CD4-positive, alpha-beta T cell (primary cell): Measurements from ENCODE around the gene GLG1. TPM values are rescaled to one million over a fixed set of nuclear protein-coding genes. Genes with fewer than 3 reads are reported as not detected.

Experiments
- ATAC-seq: fragments of 200-7000 bp; cut with Tn5 transposase; one replicate; pipeline ENCODE4 v1.10.0; 2022; ENCODE audit warnings: mild to moderate bottlenecking; ENCODE audit not compliant: poor library complexity
- CTCF ChIA-PET: fragments of 350-600 bp; sonication (Branson Sonifier 250); formaldehyde crosslinking; loops from one replicate; lab custom pipeline; 2021; ENCODE audit warnings: antibody characterized with exemption, inconsistent platforms; lab: Charles Lee
- POLR2A ChIA-PET: fragments of 350-600 bp; sonication (Branson Sonifier 250); formaldehyde crosslinking; loops from one replicate; lab custom pipeline; 2021; ENCODE audit warnings: antibody characterized with exemption, inconsistent platforms; lab: Charles Lee
- DNase-seq, 14 experiments: peaks; one replicate each; pipeline ENCODE4 v3.0.0-alpha.2; 2013 to 2020; ENCODE audit warnings: mixed read lengths in 2 of 14
- H3K27ac ChIP-seq, 2 donors: one replicate each; pipeline versions ENCODE4 v1.5.1 to v1.7.0; 2013; ENCODE audit warnings: low read length in 2 of 2, low read depth in 1 of 2, mild to moderate bottlenecking in 1 of 2
- H3K27me3 ChIP-seq, 2 experiments: 1 replicate in 1 of 2; 2 replicates in 1 of 2; pipeline versions ENCODE4 v1.6.1 to v1.7.0; 2013; ENCODE audit warnings: low read length in 2 of 2, control low read depth in 1 of 2, mild to moderate bottlenecking in 1 of 2, moderate library complexity in 1 of 2; ENCODE audit not compliant: insufficient read depth in 2 of 2, control insufficient read depth in 1 of 2
- H3K36me3 ChIP-seq: one replicate; pipeline ENCODE4 v1.6.1; 2013; ENCODE audit warnings: low read length, control low read depth; ENCODE audit not compliant: insufficient read depth
- H3K4me1 ChIP-seq: one replicate; pipeline ENCODE4 v1.6.1; 2013; ENCODE audit warnings: low read length, control low read depth; ENCODE audit not compliant: insufficient read depth
- H3K4me3 ChIP-seq: one replicate; pipeline ENCODE4 v1.5.1; 2013; ENCODE audit warnings: mild to moderate bottlenecking, low read length, moderate library complexity
- H3K9me3 ChIP-seq, 2 experiments: 1 replicate in 1 of 2; 2 replicates in 1 of 2; pipeline versions ENCODE4 v1.6.1 to v1.7.0; 2013; ENCODE audit warnings: low read length in 2 of 2, mild to moderate bottlenecking in 2 of 2, control low read depth in 1 of 2, moderate library complexity in 1 of 2; ENCODE audit not compliant: control insufficient read depth in 1 of 2, insufficient read depth in 1 of 2
- H3K27ac Mint-ChIP-seq: one replicate; pipeline ENCODE4 v1.8.0; 2020; ENCODE audit warnings: mixed read lengths
- H3K27me3 Mint-ChIP-seq: one replicate; pipeline ENCODE4 v1.8.0; 2021; ENCODE audit warnings: mixed read lengths
- H3K36me3 Mint-ChIP-seq: one replicate; pipeline ENCODE4 v1.8.0; 2021; ENCODE audit warnings: low read depth, mixed read lengths
- H3K4me1 Mint-ChIP-seq: one replicate; pipeline ENCODE4 v1.8.0; 2021; ENCODE audit warnings: low read depth, mixed read lengths
- H3K4me3 Mint-ChIP-seq: one replicate; pipeline ENCODE4 v1.8.0; 2020; ENCODE audit warnings: mild to moderate bottlenecking, mixed read lengths
- H3K9me3 Mint-ChIP-seq: one replicate; pipeline ENCODE4 v1.8.0; 2020; ENCODE audit warnings: mixed read lengths
- intact Hi-C, 2 experiments: fragments of 100-400 bp; cut with DNase I in 1 of 2; cut with micrococcal nuclease in 1 of 2; formaldehyde crosslinking; loops; one replicate each; pipeline versions ENCODE4 v1.15.1 to v1.9.0; 2023 to 2025; cut with DNase I, micrococcal nuclease
- total RNA-seq, 174 experiments: library from RNA in 2 of 174; stranded (reverse) in 2 of 174; gene quantifications; one replicate each; pipeline ENCODE4 v1.2.3 and lab custom pipeline; 2021 to 2026
- TF ChIP-seq, protein P1 (sequence below): fragments of 200-600 bp; IDR thresholded peaks from one replicate; pipeline ENCODE4 v1.8.0; 2022; ENCODE audit warnings: antibody characterized with exemption, mild to moderate bottlenecking

GLG1 gene
- total RNA-seq, 2 experiments from 2014 or later = 110 to 114 TPM

DNA sequence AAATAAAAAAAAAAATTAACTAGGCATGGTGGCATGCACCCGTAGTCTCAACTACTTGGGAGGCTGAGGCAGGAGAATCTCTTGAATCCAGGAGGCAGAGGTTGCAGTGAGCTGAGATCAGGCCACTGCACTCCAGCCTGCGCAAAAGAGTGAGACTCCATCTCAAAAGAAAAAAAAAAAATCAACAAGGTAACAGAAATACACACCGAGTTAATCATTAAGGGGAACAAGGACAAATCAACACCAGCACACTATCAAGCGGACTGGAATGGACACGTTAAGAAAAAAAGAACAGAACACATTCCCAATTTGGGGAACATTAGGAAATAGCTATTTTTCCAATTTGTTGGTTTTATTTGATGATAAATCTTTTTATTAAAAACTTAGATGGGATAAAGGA lies 28.4 kb upstream of the GLG1 start:
- H3K27ac ChIP-seq = no peak overlapping the region
- CTCF ChIA-PET = no interaction called here
- peaks cover 77% of the 10 kb centered on the region for H3K36me3 ChIP-seq
- peaks cover 79% of the 10 kb centered on the region for H3K36me3 Mint-ChIP-seq
- no peaks in the 10 kb centered on the region for H3K9me3 Mint-ChIP-seq
- no peaks in the 10 kb centered on the region for H3K4me1 ChIP-seq
- no peaks in the 10 kb centered on the region for H3K9me3 ChIP-seq
- H3K4me1 Mint-ChIP-seq = no peaks in the 10 kb centered on the region
- no peak for ATAC-seq
- H3K27ac Mint-ChIP-seq = no peak overlapping the region
- H3K4me3 Mint-ChIP-seq = no peak overlapping the region
- no peaks in the 10 kb centered on the region for H3K27me3 Mint-ChIP-seq
- intact Hi-C loops = no loop called here
- POLR2A ChIA-PET = no interaction called here
- H3K27me3 ChIP-seq = no peaks in the 10 kb centered on the region
- TF ChIP-seq, protein P1, sequence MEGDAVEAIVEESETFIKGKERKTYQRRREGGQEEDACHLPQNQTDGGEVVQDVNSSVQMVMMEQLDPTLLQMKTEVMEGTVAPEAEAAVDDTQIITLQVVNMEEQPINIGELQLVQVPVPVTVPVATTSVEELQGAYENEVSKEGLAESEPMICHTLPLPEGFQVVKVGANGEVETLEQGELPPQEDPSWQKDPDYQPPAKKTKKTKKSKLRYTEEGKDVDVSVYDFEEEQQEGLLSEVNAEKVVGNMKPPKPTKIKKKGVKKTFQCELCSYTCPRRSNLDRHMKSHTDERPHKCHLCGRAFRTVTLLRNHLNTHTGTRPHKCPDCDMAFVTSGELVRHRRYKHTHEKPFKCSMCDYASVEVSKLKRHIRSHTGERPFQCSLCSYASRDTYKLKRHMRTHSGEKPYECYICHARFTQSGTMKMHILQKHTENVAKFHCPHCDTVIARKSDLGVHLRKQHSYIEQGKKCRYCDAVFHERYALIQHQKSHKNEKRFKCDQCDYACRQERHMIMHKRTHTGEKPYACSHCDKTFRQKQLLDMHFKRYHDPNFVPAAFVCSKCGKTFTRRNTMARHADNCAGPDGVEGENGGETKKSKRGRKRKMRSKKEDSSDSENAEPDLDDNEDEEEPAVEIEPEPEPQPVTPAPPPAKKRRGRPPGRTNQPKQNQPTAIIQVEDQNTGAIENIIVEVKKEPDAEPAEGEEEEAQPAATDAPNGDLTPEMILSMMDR = no peak
- H3K4me3 ChIP-seq = no peak overlapping the region
- no peak for DNase-seq

DNA sequence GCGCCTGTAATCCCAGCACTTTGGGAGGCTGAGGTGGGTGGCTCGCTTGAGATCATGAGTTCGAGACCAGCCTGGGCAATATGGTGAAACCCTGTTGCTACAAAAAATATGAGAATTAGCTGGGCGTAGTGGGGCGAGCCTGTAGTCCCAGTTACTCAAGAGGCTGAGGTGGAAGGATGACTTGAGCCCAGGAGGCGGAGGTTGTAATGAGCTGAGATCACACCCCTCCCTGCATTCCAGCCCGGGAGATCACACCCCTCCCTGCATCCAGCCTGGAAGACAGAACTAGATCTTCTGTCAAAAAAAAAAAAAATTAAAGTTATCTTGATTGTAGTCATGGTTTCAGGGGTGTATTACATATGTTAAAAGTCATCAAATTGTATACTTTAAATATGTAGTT lies 26.8 kb upstream of the GLG1 start:
- no peak overlapping the region for H3K4me3 ChIP-seq
- H3K27ac ChIP-seq = no peak overlapping the region
- peaks cover 80% of the 10 kb centered on the region for H3K36me3 Mint-ChIP-seq
- CTCF ChIA-PET = no interaction called here
- no peaks in the 10 kb centered on the region for H3K4me1 ChIP-seq
- intact Hi-C loops = no loop called here
- H3K36me3 ChIP-seq = peaks cover 85% of the 10 kb centered on the region
- no peaks in the 10 kb centered on the region for H3K9me3 ChIP-seq
- H3K27me3 ChIP-seq = no peaks in the 10 kb centered on the region
- no peaks in the 10 kb centered on the region for H3K9me3 Mint-ChIP-seq
- no peaks in the 10 kb centered on the region for H3K4me1 Mint-ChIP-seq
- H3K27me3 Mint-ChIP-seq = no peaks in the 10 kb centered on the region
- TF ChIP-seq, protein P1 = no peak
- no peak overlapping the region for H3K27ac Mint-ChIP-seq
- H3K4me3 Mint-ChIP-seq = no peak overlapping the region
- POLR2A ChIA-PET = no interaction called here
- DNase-seq (no peak), ATAC-seq (no peak)

GRCh38 chr16:74627506-74628220 lies 20.7 kb upstream of the GLG1 start:
- H3K27ac ChIP-seq = no peak overlapping the region
- H3K9me3 Mint-ChIP-seq = no peaks in the 10 kb centered on the region

More at GRCh38 chr16:74627506-74628220, 20.7 kb upstream of the GLG1 start:
- Histone ChIP-seq H3K4me3 (no peak overlapping the region), H3K27me3 (no peaks in the 10 kb centered on the region), H3K9me3 (no peaks in the 10 kb centered on the region), H3K36me3 (peaks cover 95% of the 10 kb centered on the region), H3K4me1 (peaks cover 3% of the 10 kb centered on the region)
- no peak for DNase-seq
- ChIA-PET POLR2A (no interaction called here), CTCF (no interaction called here)
- intact Hi-C loops = no loop called here
- H3K4me3 Mint-ChIP-seq = no peak overlapping the region
- peaks cover 11% of the 10 kb centered on the region for H3K4me1 Mint-ChIP-seq
- TF ChIP-seq, protein P1 = no peak
- ATAC-seq = no peak
- H3K27me3 Mint-ChIP-seq = no peaks in the 10 kb centered on the region
- H3K27ac Mint-ChIP-seq = peak overlapping the region; percentile 58
- H3K36me3 Mint-ChIP-seq = peaks cover 99% of the 10 kb centered on the region
